Inflammatory macrophage treated with lipopolysaccharide for 1 hour (primary cell): ENCODE measurements around the gene FHDC1.

Experiments used
- DNase-seq, 2 donors: peaks; one replicate each; pipeline ENCODE4 v3.0.0-alpha.2; 2020 to 2022

FHDC1 gene

GRCh38 chr4:153014460-153014859 lies 78.3 kb downstream of the FHDC1 start:
- DNase-seq, result no peak

GRCh38 chr4:153016592-153016991 lies 80.5 kb downstream of the FHDC1 start:
- peak in 1 of 2 donors; percentile 13 for DNase-seq

- no peak for DNase-seq
Measured at GRCh38 chr4:153018031-153018430, 81.9 kb downstream of the FHDC1 start.

GRCh38 chr4:153018684-153019083 lies 82.6 kb downstream of the FHDC1 start:
- DNase-seq, result no peak

GRCh38 chr4:153019906-153020305 lies 83.8 kb downstream of the FHDC1 start:
- DNase-seq, result no peak

GRCh38 chr4:153020457-153020856 lies 84.3 kb downstream of the FHDC1 start:
- peak in 1 of 2 donors; percentile 8 for DNase-seq

- no peak for DNase-seq
Measured at GRCh38 chr4:153021276-153021675, 85.2 kb downstream of the FHDC1 start.

- no peak for DNase-seq
Measured at GRCh38 chr4:153022241-153022715, 86.2 kb downstream of the FHDC1 start.

- DNase-seq, result no peak
Measured at GRCh38 chr4:153023139-153023538, 87.0 kb downstream of the FHDC1 start.

- DNase-seq, result no peak
Measured at GRCh38 chr4:153023692-153024394, 87.7 kb downstream of the FHDC1 start.

- DNase-seq, result no peak
Measured at GRCh38 chr4:153024466-153024865, 88.3 kb downstream of the FHDC1 start.

GRCh38 chr4:153025406-153025805 lies 89.3 kb downstream of the FHDC1 start:
- DNase-seq, result no peak

- no peak for DNase-seq
Measured at GRCh38 chr4:153026591-153027346, 90.6 kb downstream of the FHDC1 start.

- DNase-seq, result peak in 1 of 2 donors; percentile 31
Measured at GRCh38 chr4:153027866-153028265, 91.7 kb downstream of the FHDC1 start.

GRCh38 chr4:153028535-153028934 lies 92.4 kb downstream of the FHDC1 start:
- peak in 1 of 2 donors; percentile 26 for DNase-seq
